Measurements from ENCODE around the gene ATP7A.
"Not testable (repeated sequence)": the region's sequence is repeated elsewhere in the genome, so short reads cannot be mapped to it uniquely, and the experiment has no call there.

ATP7A gene

GRCh38 chrX:78037881-78038280, 127.4 kb downstream of the ATP7A start:
- no peak for DNase-seq (ENCODE audit: low read depth in 2 of 2)

- no peak for DNase-seq (ENCODE audit: low read depth in 2 of 2)
These were observed 132.1 kb downstream of the ATP7A start for GRCh38 chrX:78042601-78043000.

GRCh38 chrX:78046362-78046761, 135.9 kb downstream of the ATP7A start:
- no peak for DNase-seq (ENCODE audit: low read depth in 2 of 2)

- DNase-seq (ENCODE audit: low read depth in 2 of 2): no peak
These were observed 137.6 kb downstream of the ATP7A start for GRCh38 chrX:78048052-78048451.

GRCh38 chrX:78063687-78064086, 153.2 kb downstream of the ATP7A start:
- no peak for DNase-seq (ENCODE audit: low read depth in 2 of 2)

- DNase-seq (ENCODE audit: low read depth in 2 of 2): no peak
These were observed 153.7 kb downstream of the ATP7A start for GRCh38 chrX:78064152-78064551.

GRCh38 chrX:78064698-78065601, 154.5 kb downstream of the ATP7A start:
- DNase-seq (ENCODE audit: low read depth in 2 of 2): peak; percentile 24 to 30

GRCh38 chrX:78066110-78066509, 155.6 kb downstream of the ATP7A start:
- DNase-seq (ENCODE audit: low read depth in 2 of 2): no peak

- DNase-seq (ENCODE audit: low read depth in 2 of 2): no peak
These were observed 160.8 kb downstream of the ATP7A start for GRCh38 chrX:78071331-78071730.

- not testable (repeated sequence) for DNase-seq (ENCODE audit: low read depth in 2 of 2)
These were observed 162.9 kb downstream of the ATP7A start for GRCh38 chrX:78073147-78074077.

GRCh38 chrX:78074088-78074487, 163.6 kb downstream of the ATP7A start:
- DNase-seq (ENCODE audit: low read depth in 2 of 2): no peak

- no peak for DNase-seq (ENCODE audit: low read depth in 2 of 2)
These were observed 165.4 kb downstream of the ATP7A start for GRCh38 chrX:78075787-78076389.

- not testable (repeated sequence) for DNase-seq (ENCODE audit: low read depth in 2 of 2)
These were observed 170.9 kb downstream of the ATP7A start for GRCh38 chrX:78081413-78081812.

GRCh38 chrX:78092296-78092695, 181.8 kb downstream of the ATP7A start:
- DNase-seq (ENCODE audit: low read depth in 2 of 2): no peak

GRCh38 chrX:78098108-78098507, 187.6 kb downstream of the ATP7A start:
- no peak for DNase-seq (ENCODE audit: low read depth in 2 of 2)
